GM12878 (cell line): ENCODE results near the gene GYS2. TPM values are rescaled to one million over a fixed set of nuclear protein-coding genes. Genes with fewer than 3 reads are reported as not detected.

Experiments used
- ATAC-seq: fragments of 200-7000 bp; cut with Tn5 transposase; 3 replicates; pipeline ENCODE4 v1.9.1; 2020; ENCODE audit warnings: mild to moderate bottlenecking, moderate library complexity
- BruUV-seq: library from RNA; stranded (reverse); fragments of 400-500 nt; replicated peaks from 2 replicates; lab custom pipeline; 2021; lab: Mats Ljungman, UMichigan
- CTCF ChIA-PET: fragments of 300-600 bp; sonication (Branson Sonifier 250); formaldehyde crosslinking; extraction: SDS; loops from one replicate; lab custom pipeline; 2021; ENCODE audit warnings: inconsistent platforms; lab: Yijun Ruan, JAX
- POLR2A ChIA-PET: fragments of 350-600 bp; formaldehyde crosslinking; extraction: SDS; loops from one replicate; lab custom pipeline; 2021; ENCODE audit warnings: inconsistent platforms; lab: Charles Lee
- RAD21 ChIA-PET: fragments of 300-600 bp; sonication (Branson Sonifier 250); formaldehyde crosslinking; loops from one replicate; lab custom pipeline; 2023; ENCODE audit warnings: antibody characterized with exemption; ENCODE audit not compliant: unreplicated experiment; lab: Charles Lee
- SMC1A ChIA-PET: fragments of 300-600 bp; sonication (Branson Sonifier 250); formaldehyde crosslinking; loops from one replicate; lab custom pipeline; 2023; ENCODE audit not compliant: unreplicated experiment, uncharacterized antibody; lab: Charles Lee
- DNase-seq: peaks from one replicate; pipeline ENCODE4 v3.0.0-alpha.2; 2011; ENCODE audit warnings: low read depth, low spot score
- FAIRE-seq: peaks from 3 replicates; lab custom pipeline; 2011; peaks lifted over from hg19 to GRCh38; lab: Jason Lieb, UNC
- H2AFZ ChIP-seq: 2 replicates; pipeline ENCODE4 v1.6.0; 2011; ENCODE audit warnings: low read depth, low read length, control low read depth; ENCODE audit not compliant: control insufficient read depth
- H3K27ac ChIP-seq: 2 replicates; pipeline ENCODE4 v1.5.1; 2011; ENCODE audit warnings: control low read depth; ENCODE audit not compliant: control insufficient read depth, insufficient read depth
- H3K27me3 ChIP-seq, 2 experiments: replicated peaks in 1 of 2; 2 replicates each; pipeline versions ENCODE4 v1.6.0 to v1.6.1; 2011; ENCODE audit warnings: low read length in 1 of 2; ENCODE audit not compliant: control insufficient read depth in 2 of 2, insufficient read depth in 2 of 2
- H3K36me3 ChIP-seq, 2 experiments: 2 replicates each; pipeline ENCODE4 v1.5.1; 2011; ENCODE audit warnings: low read length in 1 of 2; ENCODE audit not compliant: control insufficient read depth in 2 of 2, insufficient read depth in 2 of 2
- H3K4me1 ChIP-seq: 2 replicates; pipeline ENCODE4 v1.6.1; 2011; ENCODE audit warnings: mild to moderate bottlenecking, low read length, moderate library complexity, mixed read lengths; ENCODE audit not compliant: control insufficient read depth, insufficient read depth
- H3K4me2 ChIP-seq: 2 replicates; pipeline ENCODE4 v1.6.0; 2011; ENCODE audit warnings: control low read depth; ENCODE audit not compliant: control insufficient read depth, insufficient read depth
- H3K4me3 ChIP-seq: fragments of 200-600 bp; sonication (generic); 2 replicates; pipeline ENCODE4 v1.5.1; 2016
- H3K79me2 ChIP-seq: 2 replicates; pipeline ENCODE4 v1.6.0; 2011; ENCODE audit warnings: low read length; ENCODE audit not compliant: control insufficient read depth, insufficient read depth
- H3K9ac ChIP-seq: 2 replicates; pipeline ENCODE4 v1.8.0; 2011; ENCODE audit warnings: low read length, control low read depth, mixed read lengths; ENCODE audit not compliant: control insufficient read depth, insufficient read depth
- H3K9me3 ChIP-seq: replicated peaks from 3 replicates; pipeline ENCODE4 v1.5.1; 2011; ENCODE audit warnings: mild to moderate bottlenecking, low read length; ENCODE audit not compliant: control insufficient read depth, insufficient read depth
- H4K20me1 ChIP-seq: 2 replicates; pipeline ENCODE4 v1.6.0; 2011; ENCODE audit not compliant: control insufficient read depth, insufficient read depth
- CEBPB ChIP-seq, 2 experiments: fragments of 150-350 bp in 1 of 2; IDR thresholded peaks; 2 replicates each; pipeline ENCODE4 v1.6.1; 2012 to 2014; ENCODE audit warnings: low read depth in 2 of 2, low read length in 2 of 2, borderline replicate concordance in 1 of 2, inconsistent platforms in 1 of 2
- CREM ChIP-seq: IDR thresholded peaks from 2 replicates; pipeline ENCODE4 v1.6.1; 2014; ENCODE audit warnings: antibody characterized with exemption, low read depth
- IKZF1 ChIP-seq: fragments of 450-650 bp; conservative IDR thresholded peaks from 2 replicates; pipeline ENCODE4 v1.6.1; 2017; ENCODE audit warnings: antibody characterized with exemption, mild to moderate bottlenecking
- KLF5 ChIP-seq: fragments of 450-650 bp; IDR thresholded peaks from 2 replicates; pipeline ENCODE4 v1.6.1; 2014; ENCODE audit warnings: mild to moderate bottlenecking; ENCODE audit not compliant: partially characterized antibody
- MEF2B ChIP-seq: fragments of 450-650 bp; IDR thresholded peaks from 2 replicates; pipeline ENCODE4 v1.6.1; 2018; ENCODE audit warnings: mild to moderate bottlenecking, moderate library complexity; ENCODE audit not compliant: partially characterized antibody, poor library complexity, severe bottlenecking
- MYC ChIP-seq: IDR thresholded peaks from 2 replicates; pipeline ENCODE4 v1.6.1; 2011; ENCODE audit warnings: mild to moderate bottlenecking, low read length, moderate library complexity, inconsistent platforms; ENCODE audit not compliant: insufficient read depth, insufficient replicate concordance, insufficient read length, severe bottlenecking
- NFIC ChIP-seq: IDR thresholded peaks from 2 replicates; pipeline ENCODE4 v1.6.1; 2012; ENCODE audit warnings: low read depth, mild to moderate bottlenecking, inconsistent platforms, low read length, moderate library complexity
- NR2F1 ChIP-seq: fragments of 450-650 bp; conservative IDR thresholded peaks from 2 replicates; pipeline ENCODE4 v1.6.1; 2017; ENCODE audit warnings: mild to moderate bottlenecking
- SIX5 ChIP-seq: IDR thresholded peaks from 2 replicates; pipeline ENCODE4 v1.6.1; 2011; ENCODE audit warnings: mild to moderate bottlenecking, low read depth, low read length, moderate library complexity; ENCODE audit not compliant: severe bottlenecking
- ZNF274 ChIP-seq: IDR thresholded peaks from one replicate; pipeline ENCODE4 v1.8.0; 2011; ENCODE audit not compliant: insufficient read length, insufficient read depth
- WGBS: methylation state at CpG from one replicate; pipeline ENCODE4 v1.1.6; 2016; ENCODE audit warnings: low lambda C conversion rate; ENCODE audit not compliant: insufficient replicate concordance, insufficient coverage; ENCODE audit errors: missing lambda C conversion rate; 5-methylcytosine and 5-hydroxymethylcytosine counted together
- in situ Hi-C: fragments of 300-500 bp; cut with MboI; formaldehyde crosslinking; loops from 9 replicates; pipeline ENCODE4 v1.14.3; 2018; ENCODE audit warnings: mixed read lengths
- intact Hi-C: fragments of 100-400 bp; cut with micrococcal nuclease; formaldehyde crosslinking; loops from one replicate; pipeline ENCODE4 v1.14.2; 2022; ENCODE audit not compliant: unreplicated experiment
- polyA plus RNA-seq, 11 experiments: library from polyadenylated mRNA; depleted of rRNA in 4 of 11; unstranded in 6 of 11; stranded (reverse) in 5 of 11; fragments of >200 nt; fragmentation: Nextera tagmentation in 4 of 11; fragmentation: Illumina TruSeq in 1 of 11; extraction: Ambion mirVana in 4 of 11; extraction: Trizol in 1 of 11; gene quantifications; 1 replicate in 1 of 11; 2 replicates in 10 of 11; pipeline versions ENCODE4 v1.2.1 to v1.2.3, GENCODE V29; 2011 to 2016; ENCODE audit warnings: inconsistent platforms in 2 of 11, missing spikeins in 2 of 11, low read depth in 1 of 11
- total RNA-seq, 4 experiments: library from RNA; depleted of rRNA in 3 of 4; stranded (reverse); fragments of >200 nt in 3 of 4; fragmentation: Illumina TruSeq in 1 of 4; extraction: Trizol in 1 of 4; gene quantifications; 2 replicates each; pipeline versions ENCODE4 v1.2.1 to v1.2.3, GENCODE V29; 2013 to 2021
- TF ChIP-seq, protein P1 (sequence below): fragments of 450-650 bp; IDR thresholded peaks from 2 replicates; pipeline ENCODE4 v1.6.1; 2018; ENCODE audit warnings: mild to moderate bottlenecking, low read depth, moderate library complexity; ENCODE audit not compliant: partially characterized antibody

The GYS2 gene
- total and polyA plus RNA-seq, 10 of the 15 experiments (the other 5 are each of a cell fraction or from before 2014, with no cell fraction given), result not detected

DNA sequence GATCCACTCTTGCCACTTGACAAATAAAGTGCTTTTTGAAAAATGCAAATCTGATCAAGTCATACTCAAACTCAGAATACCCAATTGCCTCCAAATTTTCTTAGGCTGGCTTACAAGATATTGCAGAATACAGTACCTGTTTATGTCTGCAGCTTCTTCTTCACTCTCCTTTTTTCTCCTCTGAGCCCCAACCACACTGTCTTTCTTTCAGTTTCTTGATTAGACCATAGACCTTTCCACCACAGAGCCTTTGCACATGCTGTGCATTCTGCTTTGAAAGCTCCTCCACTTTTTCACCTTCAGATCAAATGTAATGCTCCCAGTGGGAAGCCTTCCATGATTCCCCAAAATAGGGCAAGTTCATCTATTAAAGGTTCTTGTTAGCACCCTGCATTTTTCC, 13.9 kb upstream of the GYS2 start:
- H3K79me2 ChIP-seq, result no peaks in the 10 kb centered on the region
- TF ChIP-seq NFIC, result no peak
- POLR2A ChIA-PET, result no interaction called here
- H2AFZ ChIP-seq, result no peak overlapping the region
- intact Hi-C loops (no loop called here), in situ Hi-C loops (no loop called here)
- CTCF ChIA-PET, result no interaction called here
- no peaks in the 10 kb centered on the region for H4K20me1 ChIP-seq
- H3K9ac ChIP-seq, result no peak overlapping the region
- SMC1A ChIA-PET, result no interaction called here
- RAD21 ChIA-PET, result no interaction called here
- H3K27me3 ChIP-seq, result no peaks in the 10 kb centered on the region
- no peaks in the 10 kb centered on the region for H3K4me1 ChIP-seq
- H3K36me3 ChIP-seq, result no peaks in the 10 kb centered on the region
- H3K27ac ChIP-seq, result no peak overlapping the region
- no peak overlapping the region for H3K4me2 ChIP-seq
- FAIRE-seq, result no peak
- 0 out of 3 replicates have a peak, but pooled peaks have one; percentile 22 for ATAC-seq
- DNase-seq, result no peak
- no peak overlapping the region for H3K4me3 ChIP-seq
- H3K9me3 ChIP-seq, result no peaks in the 10 kb centered on the region
- BruUV-seq, result no TSS peak

DNA sequence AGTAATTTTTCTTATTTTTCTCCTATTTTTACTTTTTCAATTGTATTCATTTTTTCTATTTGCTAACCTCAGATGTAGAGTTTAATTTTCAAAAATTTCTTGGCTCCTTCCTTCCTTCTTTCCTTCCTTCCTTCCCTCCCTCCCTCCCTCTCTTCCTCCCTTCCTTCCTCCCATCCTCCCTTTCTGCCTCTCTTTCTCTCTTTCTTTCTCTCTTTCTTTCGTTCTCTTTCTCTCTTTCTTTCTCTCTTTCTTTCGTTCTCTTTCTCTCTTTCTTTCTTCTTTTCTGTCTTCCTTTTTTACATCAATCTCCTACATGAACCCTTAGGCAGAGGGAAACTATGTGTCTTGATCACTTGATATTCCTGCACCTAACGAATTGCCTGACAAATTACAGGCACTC, 12.4 kb upstream of the GYS2 start:
- in situ Hi-C loops, result no loop called here

More for the DNA sequence above, 12.4 kb upstream of the GYS2 start:
- no TSS peak for BruUV-seq
- no peak for FAIRE-seq
- no peaks in the 10 kb centered on the region for H3K4me1 ChIP-seq
- no peaks in the 10 kb centered on the region for H3K36me3 ChIP-seq
- no peak for ATAC-seq
- no peaks in the 10 kb centered on the region for H4K20me1 ChIP-seq
- SMC1A ChIA-PET, result no interaction called here
- no peak overlapping the region for H3K4me3 ChIP-seq
- intact Hi-C loops, result no loop called here
- H3K27ac ChIP-seq, result no peak overlapping the region
- H3K4me2 ChIP-seq, result no peak overlapping the region
- no peak overlapping the region for H2AFZ ChIP-seq
- TF ChIP-seq MYC (no peak), KLF5 (no peak), CEBPB (IDR thresholded peaks at IDR 0.05; ENCODE audit: borderline replicate concordance in 1 of 2, low read depth in 2 of 2, low read length in 2 of 2) (no peak), MEF2B (no peak), CREM (no peak), SIX5 (no peak), IKZF1 (no peak), NR2F1 (no peak), ZNF274 (no peak)
- TF ChIP-seq, protein P1, sequence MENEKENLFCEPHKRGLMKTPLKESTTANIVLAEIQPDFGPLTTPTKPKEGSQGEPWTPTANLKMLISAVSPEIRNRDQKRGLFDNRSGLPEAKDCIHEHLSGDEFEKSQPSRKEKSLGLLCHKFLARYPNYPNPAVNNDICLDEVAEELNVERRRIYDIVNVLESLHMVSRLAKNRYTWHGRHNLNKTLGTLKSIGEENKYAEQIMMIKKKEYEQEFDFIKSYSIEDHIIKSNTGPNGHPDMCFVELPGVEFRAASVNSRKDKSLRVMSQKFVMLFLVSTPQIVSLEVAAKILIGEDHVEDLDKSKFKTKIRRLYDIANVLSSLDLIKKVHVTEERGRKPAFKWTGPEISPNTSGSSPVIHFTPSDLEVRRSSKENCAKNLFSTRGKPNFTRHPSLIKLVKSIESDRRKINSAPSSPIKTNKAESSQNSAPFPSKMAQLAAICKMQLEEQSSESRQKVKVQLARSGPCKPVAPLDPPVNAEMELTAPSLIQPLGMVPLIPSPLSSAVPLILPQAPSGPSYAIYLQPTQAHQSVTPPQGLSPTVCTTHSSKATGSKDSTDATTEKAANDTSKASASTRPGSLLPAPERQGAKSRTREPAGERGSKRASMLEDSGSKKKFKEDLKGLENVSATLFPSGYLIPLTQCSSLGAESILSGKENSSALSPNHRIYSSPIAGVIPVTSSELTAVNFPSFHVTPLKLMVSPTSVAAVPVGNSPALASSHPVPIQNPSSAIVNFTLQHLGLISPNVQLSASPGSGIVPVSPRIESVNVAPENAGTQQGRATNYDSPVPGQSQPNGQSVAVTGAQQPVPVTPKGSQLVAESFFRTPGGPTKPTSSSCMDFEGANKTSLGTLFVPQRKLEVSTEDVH, result no peak
- H3K79me2 ChIP-seq, result no peaks in the 10 kb centered on the region
- no peak for DNase-seq
- CTCF ChIA-PET, result no interaction called here
- no peaks in the 10 kb centered on the region for H3K27me3 ChIP-seq
- H3K9ac ChIP-seq, result no peak overlapping the region
- 28% methylated on average over 3 of the region's 3 CpGs for WGBS
- no peaks in the 10 kb centered on the region for H3K9me3 ChIP-seq
- POLR2A ChIA-PET, result no interaction called here
- RAD21 ChIA-PET, result no interaction called here
